ENCODE data around the gene TSNAXIP1.
"Not testable (repeated sequence)": the region's sequence is repeated elsewhere in the genome, so short reads cannot be mapped to it uniquely, and the experiment has no call there.

Gene TSNAXIP1

GRCh38 chr16:67858500-67858899 is 51.8 kb downstream of the TSNAXIP1 start:
- DNase-seq (ENCODE audit: low read depth, low spot score) = no peak

- DNase-seq (ENCODE audit: low read depth, low spot score) = no peak
Measured at GRCh38 chr16:67860589-67861398, 54.1 kb downstream of the TSNAXIP1 start.

- DNase-seq (ENCODE audit: low read depth, low spot score) = no peak
Measured at GRCh38 chr16:67861877-67862276, 55.2 kb downstream of the TSNAXIP1 start.

- no peak for DNase-seq (ENCODE audit: low read depth, low spot score)
Measured at GRCh38 chr16:67862623-67863583, 56.2 kb downstream of the TSNAXIP1 start.

GRCh38 chr16:67864044-67864443 is 57.4 kb downstream of the TSNAXIP1 start:
- DNase-seq (ENCODE audit: low read depth, low spot score) = not testable (repeated sequence)

- DNase-seq (ENCODE audit: low read depth, low spot score) = no peak
Measured at GRCh38 chr16:67864594-67864993, 57.9 kb downstream of the TSNAXIP1 start.

- no peak for DNase-seq (ENCODE audit: low read depth, low spot score)
Measured at GRCh38 chr16:67865318-67865717, 58.6 kb downstream of the TSNAXIP1 start.

GRCh38 chr16:67868290-67868689 is 61.6 kb downstream of the TSNAXIP1 start:
- no peak for DNase-seq (ENCODE audit: low read depth, low spot score)

GRCh38 chr16:67869653-67870052 is 63.0 kb downstream of the TSNAXIP1 start:
- no peak for DNase-seq (ENCODE audit: low read depth, low spot score)

GRCh38 chr16:67871256-67871655 is 64.6 kb downstream of the TSNAXIP1 start:
- DNase-seq (ENCODE audit: low read depth, low spot score) = no peak

- no peak for DNase-seq (ENCODE audit: low read depth, low spot score)
Measured at GRCh38 chr16:67872131-67872630, 65.5 kb downstream of the TSNAXIP1 start.

GRCh38 chr16:67872631-67873434 is 66.1 kb downstream of the TSNAXIP1 start, which contains the start of gene EDC4:
TSS of gene EDC4 (plus strand) at chr16:67873052. CDS start at chr16:67873262, 210 bp downstream.
- DNase-seq (ENCODE audit: low read depth, low spot score) = peak; percentile 65

- DNase-seq (ENCODE audit: low read depth, low spot score) = no peak
Measured at GRCh38 chr16:67873435-67874370, 67.0 kb downstream of the TSNAXIP1 start.

GRCh38 chr16:67874372-67874771 is 67.7 kb downstream of the TSNAXIP1 start:
- no peak for DNase-seq (ENCODE audit: low read depth, low spot score)

GRCh38 chr16:67877064-67877463 is 70.4 kb downstream of the TSNAXIP1 start:
- no peak for DNase-seq (ENCODE audit: low read depth, low spot score)

All from activated naive CD8-positive, alpha-beta T cell treated with anti-CD3 and anti-CD28 coated beads, Interleukin-2, amount 50 U/mL, for 16 hours (primary cell).